B cell (primary cell): ENCODE measurements around the gene SYMPK. TPM values are rescaled to one million over a fixed set of nuclear protein-coding genes. Genes with fewer than 3 reads are reported as not detected.
A peak's percentile ranks its signal among the peaks of the same experiment; 100 is the strongest.

Source experiments
- ATAC-seq: fragments of 200-7000 bp; cut with Tn5 transposase; one replicate; pipeline ENCODE4 v1.10.0; 2021; ENCODE audit warnings: low read depth, mild to moderate bottlenecking, moderate number of reproducible peaks, moderate library complexity
- CTCF ChIA-PET: fragments of 350-600 bp; sonication (Branson Sonifier 250); formaldehyde crosslinking; loops from one replicate; lab custom pipeline; 2021; ENCODE audit warnings: antibody characterized with exemption, inconsistent platforms; lab: Charles Lee
- POLR2A ChIA-PET: fragments of 350-600 bp; sonication (Branson Sonifier 250); formaldehyde crosslinking; loops from one replicate; lab custom pipeline; 2021; ENCODE audit warnings: antibody characterized with exemption; lab: Charles Lee
- DNase-seq: peaks from one replicate; pipeline ENCODE4 v3.0.0; 2013
- H2AFZ ChIP-seq: 2 replicates; pipeline ENCODE4 v1.6.1; 2012; ENCODE audit warnings: mild to moderate bottlenecking, low read depth, low read length; ENCODE audit not compliant: insufficient read depth, poor library complexity, severe bottlenecking
- H3K27ac ChIP-seq, 2 donors: 1 replicate in 1 of 2; 2 replicates in 1 of 2; pipeline ENCODE4 v1.5.1; 2012 to 2013; ENCODE audit warnings: low read length in 2 of 2, mild to moderate bottlenecking in 2 of 2, moderate library complexity in 1 of 2
- H3K27me3 ChIP-seq, 4 experiments: fragments of 200-600 bp in 1 of 4; sonication (generic) in 1 of 4; replicated peaks in 1 of 4; 1 replicate in 2 of 4; 2 replicates in 2 of 4; pipeline versions ENCODE4 v1.6.1 to v1.7.0; 2013 to 2016; ENCODE audit warnings: low read length in 3 of 4, mild to moderate bottlenecking in 2 of 4, mixed read lengths in 1 of 4, moderate library complexity in 1 of 4; ENCODE audit not compliant: insufficient read depth in 4 of 4, control insufficient read depth in 3 of 4; ENCODE audit errors: control extremely low read depth in 1 of 4
- H3K36me3 ChIP-seq, 2 experiments: replicated peaks in 1 of 2; 1 replicate in 1 of 2; 2 replicates in 1 of 2; pipeline versions ENCODE4 v1.6.1 to v1.7.1; 2013; ENCODE audit warnings: low read length in 1 of 2; ENCODE audit not compliant: insufficient read depth in 2 of 2, control insufficient read depth in 1 of 2; ENCODE audit errors: control extremely low read depth in 1 of 2, extremely low read depth in 1 of 2
- H3K4me1 ChIP-seq, 2 donors: fragments of 200-600 bp in 1 of 2; sonication (generic) in 1 of 2; 1 replicate in 1 of 2; 2 replicates in 1 of 2; pipeline versions ENCODE4 v1.5.1 to v1.6.1; 2013 to 2017; ENCODE audit warnings: low read length in 2 of 2; ENCODE audit not compliant: control insufficient read depth in 2 of 2, insufficient read depth in 2 of 2
- H3K4me2 ChIP-seq: replicated peaks from 2 replicates; pipeline ENCODE3; 2012; ENCODE audit warnings: mild to moderate bottlenecking, low read depth, low read length; ENCODE audit not compliant: poor library complexity, severe bottlenecking
- H3K4me3 ChIP-seq, 5 experiments: fragments of 200-600 bp in 1 of 5; sonication (generic) in 1 of 5; 1 replicate in 3 of 5; 2 replicates in 2 of 5; pipeline versions ENCODE4 v1.5.1 to v1.7.0; 2011 to 2016; ENCODE audit warnings: low read length in 4 of 5, mild to moderate bottlenecking in 4 of 5, low read depth in 2 of 5, control low read depth in 1 of 5, moderate library complexity in 1 of 5; ENCODE audit not compliant: insufficient read depth in 1 of 5; ENCODE audit errors: control extremely low read depth in 1 of 5, extremely low read depth in 1 of 5
- H3K79me2 ChIP-seq: fragments of 200-600 bp; sonication (generic); one replicate; pipeline ENCODE4 v1.6.0; 2016; ENCODE audit warnings: low read length; ENCODE audit not compliant: control insufficient read depth, insufficient read depth
- H3K9ac ChIP-seq: fragments of 200-600 bp; sonication (generic); 2 replicates; pipeline ENCODE4 v1.6.1; 2017; ENCODE audit warnings: mild to moderate bottlenecking, low read length, moderate library complexity
- H3K9me3 ChIP-seq, 3 donors: one replicate each; pipeline versions ENCODE4 v1.6.1 to v1.7.1; 2013; ENCODE audit warnings: low read length in 2 of 3; ENCODE audit not compliant: control insufficient read depth in 2 of 3, insufficient read depth in 1 of 3; ENCODE audit errors: control extremely low read depth in 1 of 3
- H4K20me1 ChIP-seq: 2 replicates; pipeline ENCODE4 v1.6.0; 2012; ENCODE audit warnings: mild to moderate bottlenecking, low read length; ENCODE audit not compliant: insufficient read depth, control insufficient read depth, poor library complexity, severe bottlenecking
- H3K27ac Mint-ChIP-seq: one replicate; pipeline ENCODE4 v1.8.0; 2021; ENCODE audit warnings: mixed read lengths
- H3K27me3 Mint-ChIP-seq: one replicate; pipeline ENCODE4 v1.8.0; 2021; ENCODE audit warnings: mixed read lengths
- H3K4me1 Mint-ChIP-seq: one replicate; pipeline ENCODE4 v1.8.0; 2021; ENCODE audit warnings: mixed read lengths
- H3K4me3 Mint-ChIP-seq: one replicate; pipeline ENCODE4 v1.8.0; 2021; ENCODE audit warnings: mixed read lengths
- H3K9me3 Mint-ChIP-seq: one replicate; pipeline ENCODE4 v1.8.0; 2022; ENCODE audit warnings: mixed read lengths; ENCODE audit not compliant: insufficient read depth
- CTCF ChIP-seq: fragments of 200-600 bp; IDR thresholded peaks from one replicate; pipeline ENCODE4 v1.8.0; 2022; ENCODE audit warnings: antibody characterized with exemption, mild to moderate bottlenecking
- EZH2 ChIP-seq: IDR thresholded peaks from 2 replicates; pipeline ENCODE4 v1.6.1; 2012; ENCODE audit warnings: borderline replicate concordance, low read depth, mild to moderate bottlenecking, moderate library complexity, low read length; ENCODE audit not compliant: insufficient read depth, poor library complexity, severe bottlenecking
- WGBS: methylation state at CpG from one replicate; pipeline ENCODE4 v1.1.5; 2013; ENCODE audit warnings: missing lambda C conversion rate; ENCODE audit not compliant: insufficient coverage; 5-methylcytosine and 5-hydroxymethylcytosine counted together
- intact Hi-C: fragments of 100-400 bp; cut with micrococcal nuclease; formaldehyde crosslinking; loops from one replicate; pipeline ENCODE4 v1.10.0; 2022
- polyA plus RNA-seq: library from polyadenylated mRNA; depleted of rRNA; stranded (reverse); fragments of >200 nt; gene quantifications from 2 replicates; pipeline ENCODE4 v1.2.3, GENCODE V29; 2012
- total RNA-seq, 2 donors: library from RNA; stranded (reverse); fragments of 120-200 nt in 1 of 2; gene quantifications; 1 replicate in 1 of 2; 2 replicates in 1 of 2; pipeline versions ENCODE4 v1.2.3 to v1.2.4, GENCODE V29; 2013 to 2022

SYMPK gene
- total and polyA plus RNA-seq, 2 donors (not counting 1 experiment from before 2014, with no cell fraction given) = 119 to 138 TPM

- ChIA-PET CTCF (interaction anchor here (1.9 to 3.4 kb wide), 2 partner anchors 21 to 23 kb away, joined by 7 to 24 read pairs; partner anchors contain the start of genes FOXA3 and SYMPK), POLR2A (interaction anchor here (2.9 kb wide), 1 partner anchor 18 kb away, joined by 33 read pairs; the partner anchor contains the start of gene MYPOP)
- Histone ChIP-seq H3K79me2 (peaks cover 29% of the 10 kb centered on the region), H3K27me3 (peaks cover 0 to 4% (median 1%) of the 10 kb centered on the region in 4 experiments), H4K20me1 (peaks cover 39% of the 10 kb centered on the region), H3K27ac (no peak overlapping the region), H3K4me2 (peak overlapping the region; percentile 97), H3K9ac (no peak overlapping the region), H2AFZ (no peak overlapping the region), H3K4me1 (peaks cover 24 to 39% of the 10 kb centered on the region in 2 donors), H3K9me3 (peaks cover 0 to 2% (median 0%) of the 10 kb centered on the region in 3 donors), H3K4me3 (no peak overlapping the region), H3K36me3 (peaks cover 0 to 4% of the 10 kb centered on the region in 2 experiments)
- DNase-seq = no peak
- intact Hi-C loops = loop anchor here (1.0 kb wide), 1 partner anchor 67 kb away; no protein-coding TSS in a partner anchor
- WGBS = 96% methylated on average over 57 of the region's 57 CpGs
- no peak for ATAC-seq
- Mint-ChIP-seq H3K4me1 (peaks cover 28% of the 10 kb centered on the region), H3K27ac (no peak overlapping the region), H3K9me3 (no peaks in the 10 kb centered on the region), H3K4me3 (peak overlapping the region; percentile 82), H3K27me3 (peaks cover 3% of the 10 kb centered on the region)
- TF ChIP-seq EZH2 = no peak
- TF ChIP-seq CTCF = no peak
Observed at GRCh38 chr19:45883881-45884681, 21.1 kb upstream of the SYMPK start.

GRCh38 chr19:45883586-45883880, 20.6 kb upstream of the SYMPK start:
- DNase-seq (no peak), ATAC-seq (no peak)
- no peaks in the 10 kb centered on the region for H3K9me3 Mint-ChIP-seq
- H3K27ac Mint-ChIP-seq = peak overlapping the region; percentile 62
- H3K27me3 Mint-ChIP-seq = peaks cover 8% of the 10 kb centered on the region
- Histone ChIP-seq H3K4me3 (peak overlapping the region in 1 of 5 experiments; percentile 19), H3K4me2 (peak overlapping the region; percentile 97), H3K9ac (no peak overlapping the region), H3K9me3 (peaks cover 0 to 2% (median 0%) of the 10 kb centered on the region in 3 donors), H4K20me1 (peaks cover 39% of the 10 kb centered on the region), H2AFZ (no peak overlapping the region), H3K79me2 (peaks cover 29% of the 10 kb centered on the region), H3K4me1 (peaks cover 24 to 39% of the 10 kb centered on the region in 2 donors), H3K27me3 (peaks cover 0 to 5% (median 1%) of the 10 kb centered on the region in 4 experiments), H3K27ac (no peak overlapping the region), H3K36me3 (peaks cover 0 to 4% of the 10 kb centered on the region in 2 experiments)
- POLR2A ChIA-PET = no interaction called here
- intact Hi-C loops = loop anchor here (1.0 kb wide), 1 partner anchor 66 kb away; no protein-coding TSS in a partner anchor
- TF ChIP-seq CTCF (peak; percentile 75), EZH2 (no peak)
- no CpG with 5 or more reads among the region's 5 CpGs for WGBS
- H3K4me1 Mint-ChIP-seq = peaks cover 28% of the 10 kb centered on the region
- CTCF ChIA-PET = interaction anchor here (1.9 to 2.9 kb wide), 2 partner anchors 19 to 22 kb away, joined by 7 to 11 read pairs; partner anchors contain the start of gene FOXA3
- peak overlapping the region; percentile 82 for H3K4me3 Mint-ChIP-seq
